Neural crest cell (in vitro differentiated cells): ENCODE data around the gene ABTB2. TPM values are rescaled to one million over a fixed set of nuclear protein-coding genes. Genes with fewer than 3 reads are reported as not detected.
A peak's percentile ranks its signal among the peaks of the same experiment; 100 is the strongest.

Experiments used
- DNase-seq: peaks from one replicate; pipeline ENCODE4 v3.0.0; 2021; ENCODE audit warnings: low read depth, mixed read lengths, low spot score
- H3K27ac Mint-ChIP-seq: one replicate; pipeline ENCODE4 v1.8.0; 2021; ENCODE audit warnings: mild to moderate bottlenecking, mixed read lengths; ENCODE audit not compliant: unreplicated experiment
- H3K27me3 Mint-ChIP-seq: 2 replicates; pipeline ENCODE4 v1.8.0; 2021; ENCODE audit warnings: low read depth, mild to moderate bottlenecking, mixed read lengths
- H3K36me3 Mint-ChIP-seq: 2 replicates; pipeline ENCODE4 v1.8.0; 2021; ENCODE audit warnings: low read depth, mild to moderate bottlenecking, mixed read lengths
- H3K4me1 Mint-ChIP-seq: 2 replicates; pipeline ENCODE4 v1.8.0; 2021; ENCODE audit warnings: mixed read lengths
- H3K4me3 Mint-ChIP-seq: one replicate; pipeline ENCODE4 v1.8.0; 2021; ENCODE audit warnings: mild to moderate bottlenecking, mixed read lengths
- H3K9me3 Mint-ChIP-seq: 2 replicates; pipeline ENCODE4 v1.8.0; 2021; ENCODE audit warnings: mixed read lengths
- CTCF ChIP-seq: fragments of 200-600 bp; sonication (generic); conservative IDR thresholded peaks from 2 replicates; pipeline ENCODE4 v1.5.0; 2021; ENCODE audit warnings: antibody characterized with exemption, mild to moderate bottlenecking
- total RNA-seq: library from RNA; stranded (reverse); gene quantifications from 2 replicates; pipeline ENCODE4 v1.2.1, GENCODE V29; 2021

Gene ABTB2
- total RNA-seq, 1 donor from 2014 or later = 3.0 TPM

- H3K27ac Mint-ChIP-seq = no peak overlapping the region
- H3K9me3 Mint-ChIP-seq = no peaks in the 10 kb centered on the region
- H3K4me3 Mint-ChIP-seq = no peak overlapping the region
- no peaks in the 10 kb centered on the region for H3K36me3 Mint-ChIP-seq
- TF ChIP-seq CTCF = no peak
- no peak for DNase-seq
- no peaks in the 10 kb centered on the region for H3K27me3 Mint-ChIP-seq
- H3K4me1 Mint-ChIP-seq = peaks cover 15% of the 10 kb centered on the region
Measured at GRCh38 chr11:34239465-34240149, 118.2 kb downstream of the ABTB2 start.

- Mint-ChIP-seq H3K9me3 (no peaks in the 10 kb centered on the region), H3K4me3 (no peak overlapping the region), H3K27ac (peak overlapping the region; percentile 4), H3K36me3 (no peaks in the 10 kb centered on the region), H3K4me1 (peaks cover 12% of the 10 kb centered on the region), H3K27me3 (no peaks in the 10 kb centered on the region)
- TF ChIP-seq CTCF = no peak
- no peak for DNase-seq
Measured at GRCh38 chr11:34238966-34239365, 118.8 kb downstream of the ABTB2 start.

- no peak for DNase-seq
- Mint-ChIP-seq H3K9me3 (no peaks in the 10 kb centered on the region), H3K4me3 (no peak overlapping the region), H3K27ac (peak overlapping the region; percentile 4), H3K4me1 (peaks cover 12% of the 10 kb centered on the region), H3K36me3 (no peaks in the 10 kb centered on the region), H3K27me3 (no peaks in the 10 kb centered on the region)
- no peak for TF ChIP-seq CTCF
Measured at GRCh38 chr11:34238533-34238932, 119.3 kb downstream of the ABTB2 start.

- no peak overlapping the region for H3K4me3 Mint-ChIP-seq
- TF ChIP-seq CTCF = no peak
- H3K9me3 Mint-ChIP-seq = no peaks in the 10 kb centered on the region
- no peak for DNase-seq
- H3K36me3 Mint-ChIP-seq = no peaks in the 10 kb centered on the region
- H3K4me1 Mint-ChIP-seq = peaks cover 16% of the 10 kb centered on the region
- H3K27ac Mint-ChIP-seq = no peak overlapping the region
- no peaks in the 10 kb centered on the region for H3K27me3 Mint-ChIP-seq
Measured at GRCh38 chr11:34236572-34236971, 121.2 kb downstream of the ABTB2 start.

GRCh38 chr11:34235591-34236071, 122.2 kb downstream of the ABTB2 start:
- no peak for TF ChIP-seq CTCF
- H3K4me3 Mint-ChIP-seq = no peak overlapping the region
- peaks cover 20% of the 10 kb centered on the region for H3K4me1 Mint-ChIP-seq
- no peaks in the 10 kb centered on the region for H3K36me3 Mint-ChIP-seq
- DNase-seq = no peak
- no peaks in the 10 kb centered on the region for H3K9me3 Mint-ChIP-seq
- no peaks in the 10 kb centered on the region for H3K27me3 Mint-ChIP-seq
- no peak overlapping the region for H3K27ac Mint-ChIP-seq
